HL-60/S4 treated with retinoic acid at 250 ng/mL for 4 days and 3 days (cell line): ENCODE results near the gene SEC16A.

ENCODE experiments used
- in situ Hi-C: fragments of 300-500 bp; cut with MboI; formaldehyde crosslinking; loops from 2 replicates; pipeline ENCODE4 v1.7.0; 2022; ENCODE audit warnings: low sequenced_read_pairs

SEC16A gene

DNA sequence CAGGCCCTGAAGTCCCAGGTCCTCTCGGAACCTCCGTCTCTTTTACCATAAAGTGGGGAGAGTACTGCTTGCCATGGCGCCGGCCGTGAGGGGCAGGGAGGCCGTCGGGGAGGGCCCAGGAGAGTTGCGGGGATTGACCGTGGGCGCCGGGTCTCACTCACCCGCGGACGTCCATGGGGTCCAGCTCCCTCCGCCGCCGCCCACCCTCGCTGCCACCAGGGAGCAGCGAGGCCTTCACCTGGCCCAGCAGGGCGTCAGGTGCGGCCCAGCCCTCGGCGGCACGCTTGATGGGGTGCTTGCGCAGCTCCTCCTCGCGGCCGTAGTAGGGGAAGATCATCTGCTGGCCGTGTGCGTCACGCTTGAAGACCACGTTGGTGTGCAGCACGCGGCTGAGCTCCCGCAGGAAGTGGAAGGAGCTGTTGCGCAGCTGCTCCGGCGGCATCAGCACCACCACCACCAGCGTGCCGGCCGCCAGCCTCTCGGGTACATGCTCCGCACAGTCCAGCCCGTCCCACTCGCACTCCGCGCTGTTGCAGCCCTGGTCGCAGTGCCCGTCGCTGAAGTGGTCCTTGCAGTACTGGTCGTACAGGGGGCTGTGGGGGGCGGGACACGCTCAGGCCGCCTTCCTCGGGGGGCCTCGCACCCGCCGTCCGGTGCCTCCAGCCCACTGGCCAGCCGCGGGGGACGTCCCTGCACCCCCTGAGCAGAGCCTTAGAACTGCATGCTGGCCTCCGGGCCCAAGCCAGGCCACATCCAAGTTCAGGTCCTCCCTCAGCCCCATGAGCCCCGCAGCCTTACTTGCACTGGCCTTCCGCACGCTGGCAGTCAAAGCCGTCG, 21.9 kb upstream of the SEC16A start:
- in situ Hi-C loops: no loop called here

DNA sequence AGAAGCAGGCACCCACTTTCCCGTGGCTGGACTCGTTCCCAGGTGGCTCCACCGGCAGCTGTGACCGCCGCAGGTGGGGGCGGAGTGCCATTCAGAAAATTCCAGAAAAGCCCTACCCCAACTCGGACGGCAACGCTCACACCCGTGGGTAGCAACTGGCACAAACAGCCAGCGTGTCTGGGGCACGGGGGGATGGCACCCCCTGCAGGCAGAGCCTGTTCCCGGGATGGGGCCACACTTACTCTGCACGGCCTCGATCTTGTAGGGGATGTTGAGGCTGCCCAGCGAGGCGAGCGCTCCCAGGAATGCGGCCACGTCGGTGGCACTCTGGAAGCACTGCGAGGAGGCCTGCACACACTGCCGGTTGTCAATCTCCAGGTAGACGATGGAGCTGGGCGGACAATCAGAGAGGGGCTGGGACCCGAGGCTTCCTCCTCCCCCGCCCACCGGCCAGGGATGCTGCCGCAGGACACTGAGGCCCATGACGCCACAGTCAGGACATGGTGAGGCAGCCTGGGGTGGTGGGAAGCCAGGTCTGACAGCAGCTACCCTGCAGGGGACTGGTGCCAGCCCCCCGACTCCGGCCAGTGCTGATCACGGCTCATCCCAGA, 20.2 kb upstream of the SEC16A start:
- in situ Hi-C loops: no loop called here

DNA sequence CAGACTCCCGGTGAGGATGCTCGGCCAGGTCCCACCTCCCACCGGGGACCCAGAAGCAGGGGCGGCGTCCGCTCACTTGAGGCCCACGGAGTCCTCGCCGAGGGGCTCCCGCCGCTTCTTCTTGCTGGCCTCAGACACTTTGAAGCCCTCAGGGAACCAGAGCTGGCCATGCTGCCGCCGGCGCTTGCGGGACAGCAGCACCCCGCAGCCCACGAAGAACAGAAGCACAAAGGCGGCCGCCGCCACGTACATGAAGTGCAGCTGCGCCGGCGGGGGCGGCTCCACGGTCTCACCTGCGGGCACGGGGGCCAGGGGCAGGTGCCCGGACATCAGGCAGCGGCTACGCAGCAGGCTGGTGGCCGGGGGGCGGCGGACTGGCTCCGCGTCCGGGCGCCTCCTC, 19.4 kb upstream of the SEC16A start:
- in situ Hi-C loops: no loop called here

DNA sequence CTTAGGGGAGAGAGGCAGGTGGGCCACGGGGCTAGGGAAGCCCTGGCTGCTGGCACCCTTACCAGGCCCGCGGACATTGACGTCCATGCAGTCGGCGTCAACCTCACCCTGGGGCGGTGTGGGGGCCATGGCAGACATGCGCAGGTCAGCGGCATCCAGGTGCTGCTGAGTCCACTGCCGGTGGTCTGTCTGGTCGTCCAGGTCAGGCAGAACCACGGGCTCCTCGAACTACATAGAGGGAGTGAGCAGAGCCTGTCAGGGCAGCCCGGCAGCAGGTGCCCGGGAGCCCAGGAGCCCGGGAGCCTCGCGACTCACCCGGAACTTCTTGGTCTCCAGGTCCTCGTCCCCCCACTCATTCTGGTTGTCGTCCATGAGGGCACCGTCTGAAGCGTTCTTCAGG, 18.8 kb upstream of the SEC16A start:
- in situ Hi-C loops: no loop called here

DNA sequence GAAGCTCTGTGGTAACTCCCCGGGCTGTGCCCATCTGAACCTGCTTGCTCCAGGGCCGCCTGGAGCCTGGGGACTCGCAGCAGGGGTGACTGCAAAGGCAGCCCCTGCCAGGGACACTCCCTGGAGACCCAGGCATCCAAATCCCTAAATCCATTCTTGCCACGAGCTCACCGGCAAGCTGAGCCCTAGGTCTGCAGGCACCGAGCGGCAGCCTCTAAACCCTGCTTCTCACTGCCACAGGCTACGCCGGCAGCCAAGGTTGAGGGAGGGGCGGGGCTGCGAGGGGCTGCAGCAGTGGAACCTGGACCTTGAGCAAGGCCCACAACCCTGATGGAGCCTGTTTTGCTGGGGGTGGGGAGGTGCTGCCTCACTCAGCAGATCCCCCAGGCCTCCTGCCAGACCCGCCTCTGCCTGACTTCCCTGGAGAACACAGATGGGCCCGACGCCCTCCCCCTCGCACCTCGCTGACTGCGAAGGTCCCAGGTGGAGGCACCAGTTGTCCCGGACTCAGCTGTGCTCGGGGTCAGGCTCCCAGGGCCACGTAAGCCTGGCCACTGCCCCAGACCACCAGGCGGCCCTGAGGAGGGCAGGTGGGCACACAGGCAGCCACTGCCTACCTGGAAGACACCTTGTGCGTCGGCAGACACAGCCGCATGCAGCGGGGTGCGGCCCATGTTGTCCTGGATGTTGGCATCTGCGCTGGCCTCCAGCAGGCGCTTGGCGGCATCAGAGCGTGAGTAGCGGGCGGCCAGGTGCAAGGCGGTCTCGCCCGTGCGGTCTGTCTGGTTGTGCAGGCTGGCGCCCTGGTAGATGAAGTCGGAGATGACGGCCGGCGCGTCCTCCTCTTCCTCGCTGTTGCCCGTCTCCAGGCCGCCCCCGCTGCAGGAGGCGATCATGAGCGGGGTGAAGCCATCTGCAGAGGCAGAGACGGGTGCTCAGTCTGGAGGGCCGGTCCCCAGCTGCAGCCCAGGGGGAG, 17.4 kb upstream of the SEC16A start:
- in situ Hi-C loops: no loop called here

DNA sequence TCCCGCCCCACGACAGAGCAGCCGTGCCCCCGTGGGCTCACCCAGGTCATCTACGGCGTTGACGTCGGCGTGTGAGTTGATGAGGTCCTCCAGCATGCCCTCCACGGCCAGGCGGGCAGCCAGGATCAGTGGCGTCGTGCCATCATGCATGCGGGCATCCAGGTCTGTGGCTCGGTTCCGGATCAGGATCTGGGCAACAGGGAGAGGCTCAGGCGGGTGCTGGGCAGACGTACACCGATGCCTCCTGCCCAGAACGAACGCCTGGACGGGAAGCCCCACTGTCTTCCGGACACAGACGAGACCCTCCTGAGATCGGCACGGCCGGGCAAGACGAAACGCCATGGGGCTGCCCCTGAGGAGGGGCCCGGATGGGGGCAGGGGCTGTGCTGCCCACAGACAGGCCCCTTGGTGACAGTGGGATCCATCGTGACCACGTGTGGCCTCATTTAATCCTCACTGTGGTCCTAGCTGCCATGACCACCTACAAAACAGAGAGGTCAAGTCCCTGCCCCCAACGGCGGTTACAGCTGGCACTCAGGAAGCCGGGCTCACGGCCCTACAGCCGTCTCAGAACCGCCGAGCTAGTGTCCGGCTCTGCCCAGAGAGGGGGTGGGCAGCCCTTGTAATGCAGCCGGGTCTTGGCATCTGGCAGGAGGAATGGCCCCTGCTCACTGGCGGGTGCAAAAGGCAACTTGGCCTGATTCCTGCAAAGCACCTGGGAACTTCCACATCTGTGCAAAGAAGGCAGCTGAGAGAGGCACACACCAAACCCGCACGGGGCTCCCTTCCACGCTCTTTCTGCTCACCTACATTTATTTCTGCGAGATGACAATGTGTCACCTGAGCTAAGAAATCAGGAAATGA, 16.5 kb upstream of the SEC16A start:
- in situ Hi-C loops: no loop called here

DNA sequence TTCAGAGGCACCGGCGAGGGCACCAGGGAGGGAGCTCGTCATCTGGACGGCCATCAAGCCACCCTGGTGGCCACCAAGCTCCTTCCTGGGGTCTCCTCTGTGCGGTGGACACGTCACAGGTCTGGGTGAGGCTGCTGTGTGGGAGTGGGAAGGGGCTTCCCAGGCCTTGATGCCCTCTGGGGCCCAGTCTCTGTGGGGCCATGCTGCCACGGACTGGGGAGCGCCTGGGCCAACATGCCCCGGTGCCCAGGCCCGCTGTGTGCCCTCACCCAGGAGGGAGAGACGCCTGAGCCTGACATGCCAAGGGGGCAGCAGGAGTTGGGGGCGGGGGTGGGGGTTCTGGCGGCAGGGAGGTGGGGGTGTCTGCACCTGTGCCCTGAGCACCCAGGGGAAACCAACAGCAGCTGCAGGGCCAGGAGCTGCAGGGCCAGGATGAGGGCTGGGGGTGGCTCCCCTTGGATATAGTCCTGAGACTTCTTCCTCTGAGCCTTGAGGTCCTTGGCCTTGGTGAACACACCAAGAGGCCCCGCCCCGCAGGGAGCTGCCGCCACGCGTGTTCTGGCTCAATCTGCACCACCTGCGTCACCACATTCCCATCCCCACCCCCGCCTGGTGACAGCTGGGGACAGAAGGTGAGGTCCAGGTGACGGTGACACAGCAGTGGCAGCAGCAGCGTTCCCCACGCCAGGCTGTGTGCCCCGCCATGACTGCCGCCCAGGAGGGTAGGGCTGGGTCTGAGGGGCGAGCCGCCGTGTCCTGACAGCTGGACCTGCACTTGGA, 15.3 kb upstream of the SEC16A start:
- in situ Hi-C loops: no loop called here

DNA sequence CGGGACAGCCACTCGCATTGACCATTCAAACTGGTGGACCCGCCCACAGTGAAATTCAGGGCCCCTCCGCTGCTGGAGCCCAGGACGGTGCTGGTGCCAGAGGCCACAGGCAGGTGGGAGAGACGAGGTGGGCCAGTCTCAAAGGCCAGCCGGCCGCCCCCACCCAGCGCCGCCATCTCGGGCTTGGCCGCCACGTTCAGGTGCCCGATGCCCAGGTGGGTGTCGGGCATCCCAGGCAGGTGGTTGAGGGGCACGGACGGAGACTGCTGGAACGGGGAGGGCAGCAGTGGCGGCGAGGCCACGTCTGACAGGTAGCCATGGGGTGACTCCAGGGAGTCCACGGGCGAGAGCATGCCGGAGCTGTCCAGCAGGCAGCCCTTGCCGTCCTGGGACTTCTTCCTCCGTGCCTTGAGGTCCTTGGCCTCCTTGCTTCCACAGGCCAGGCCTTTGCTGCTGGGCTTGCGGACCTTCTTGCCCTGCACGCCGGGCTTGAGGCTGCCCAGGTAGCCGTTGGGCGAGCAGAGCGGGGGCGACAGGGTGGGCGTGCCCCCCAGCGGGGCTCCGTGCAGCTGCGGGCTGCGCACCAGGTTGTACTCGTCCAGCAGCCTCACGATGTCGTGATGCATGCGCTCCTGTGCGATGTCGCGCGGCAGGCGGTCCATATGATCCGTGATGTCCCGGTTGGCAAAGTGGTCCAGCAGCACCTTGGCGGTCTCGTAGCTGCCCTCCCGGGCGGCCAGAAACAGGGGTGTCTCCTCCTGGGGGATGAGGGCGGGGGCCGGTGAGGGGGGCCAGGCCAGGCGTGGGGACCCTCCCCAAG, 14.2 kb upstream of the SEC16A start:
- in situ Hi-C loops: no loop called here

DNA sequence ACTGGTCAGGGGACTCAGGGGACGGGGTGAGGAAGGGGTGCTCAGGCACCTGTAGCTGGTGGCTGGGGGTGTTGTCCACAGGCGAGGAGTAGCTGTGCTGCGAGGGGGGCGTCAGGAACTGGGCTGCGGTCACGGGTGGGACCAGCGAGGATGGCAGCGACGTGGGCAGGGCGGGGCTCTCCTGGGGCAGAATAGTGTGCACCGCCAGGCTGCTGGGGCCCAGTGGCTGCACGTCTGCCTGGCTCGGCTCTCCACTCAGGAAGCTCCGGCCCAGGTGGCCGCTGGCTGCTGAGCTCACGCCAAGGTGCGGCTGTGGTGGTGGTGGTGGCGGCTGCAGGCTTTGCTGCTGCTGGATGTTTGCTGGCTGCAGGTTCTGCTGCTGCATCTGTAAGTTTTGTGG, 13.3 kb upstream of the SEC16A start:
- in situ Hi-C loops: no loop called here

DNA sequence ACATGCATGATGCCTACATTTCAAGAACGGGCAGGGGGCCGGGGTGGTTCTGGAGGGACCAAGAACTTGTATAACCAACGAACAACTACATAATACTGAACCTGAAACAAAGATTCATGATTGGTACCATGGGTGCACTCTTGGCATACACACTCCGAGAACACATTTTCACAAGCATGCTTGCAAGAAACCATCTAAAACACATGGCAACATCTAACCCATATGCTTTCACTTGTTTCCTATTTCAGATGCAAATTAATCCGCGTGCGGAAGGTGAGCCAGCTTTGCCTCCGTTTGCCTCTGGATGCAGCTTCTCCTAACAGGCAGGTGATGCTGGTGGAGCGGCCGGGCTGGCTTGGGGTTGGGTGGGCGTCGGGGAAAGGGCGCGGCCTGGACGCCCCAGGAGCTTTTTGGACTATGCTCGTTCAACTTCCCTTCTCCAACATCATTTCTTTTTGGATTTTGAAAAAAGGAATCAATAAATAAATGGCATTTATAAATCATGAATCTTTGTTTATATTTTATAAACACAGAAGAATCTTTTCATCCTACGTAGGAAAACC, 12.5 kb upstream of the SEC16A start:
- in situ Hi-C loops: no loop called here

DNA sequence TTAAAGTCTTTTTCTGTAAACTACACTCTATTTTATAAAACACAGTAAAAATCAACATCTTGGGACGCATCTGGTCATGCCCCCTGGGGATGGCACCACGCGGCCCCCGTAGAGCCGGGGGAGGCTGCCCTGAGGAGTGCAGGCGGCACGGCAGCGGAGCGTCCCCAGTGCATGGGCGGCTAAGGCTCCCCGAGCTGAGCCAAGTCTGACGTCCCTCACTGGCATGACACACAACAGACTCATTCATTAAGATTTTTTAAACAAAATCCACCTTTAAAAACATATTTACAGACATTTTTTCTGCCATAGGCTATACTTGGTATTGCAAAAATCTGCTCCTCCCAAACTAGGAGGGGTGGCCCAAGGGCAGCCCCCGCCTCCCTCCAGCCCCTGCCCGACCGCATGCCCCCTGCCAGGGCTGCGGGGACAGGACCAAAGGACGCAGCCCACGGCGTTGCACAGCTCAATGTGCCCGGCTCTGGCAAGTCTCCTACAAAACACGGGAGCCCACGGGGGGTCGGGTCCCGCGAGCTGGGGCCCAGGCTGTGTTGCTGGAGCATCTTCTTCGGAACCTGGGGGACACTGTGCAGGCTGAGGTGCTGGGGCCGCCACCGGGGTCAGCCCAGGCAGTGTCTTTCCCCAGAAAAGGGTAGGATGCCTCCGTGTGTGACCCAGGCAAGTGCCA, 11.8 kb upstream of the SEC16A start:
- in situ Hi-C loops: loop anchor here (5.0 kb wide), 1 partner anchor 133 kb away; no protein-coding TSS in a partner anchor

DNA sequence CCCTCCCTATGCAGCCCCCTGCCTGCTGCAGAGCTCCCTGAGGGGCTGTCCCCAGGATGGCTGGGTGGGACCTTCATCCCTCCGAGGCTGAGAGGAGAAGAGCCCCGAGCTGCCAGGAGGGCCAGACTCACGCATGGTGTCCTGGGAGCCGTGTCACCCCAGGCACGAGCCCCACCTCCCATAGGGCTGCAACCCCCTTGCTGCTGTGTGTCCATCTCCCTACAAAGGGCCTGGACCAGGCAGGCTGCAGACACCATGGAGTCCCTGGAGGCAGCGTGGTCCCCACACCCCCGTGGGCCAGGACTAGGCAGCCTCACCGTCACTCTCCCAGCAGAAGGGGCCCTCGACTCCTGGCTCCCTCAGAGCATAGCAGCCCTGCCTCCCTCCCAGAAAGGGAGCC, 11.2 kb upstream of the SEC16A start:
- in situ Hi-C loops: loop anchor here (5.0 kb wide), 1 partner anchor 133 kb away; no protein-coding TSS in a partner anchor

DNA sequence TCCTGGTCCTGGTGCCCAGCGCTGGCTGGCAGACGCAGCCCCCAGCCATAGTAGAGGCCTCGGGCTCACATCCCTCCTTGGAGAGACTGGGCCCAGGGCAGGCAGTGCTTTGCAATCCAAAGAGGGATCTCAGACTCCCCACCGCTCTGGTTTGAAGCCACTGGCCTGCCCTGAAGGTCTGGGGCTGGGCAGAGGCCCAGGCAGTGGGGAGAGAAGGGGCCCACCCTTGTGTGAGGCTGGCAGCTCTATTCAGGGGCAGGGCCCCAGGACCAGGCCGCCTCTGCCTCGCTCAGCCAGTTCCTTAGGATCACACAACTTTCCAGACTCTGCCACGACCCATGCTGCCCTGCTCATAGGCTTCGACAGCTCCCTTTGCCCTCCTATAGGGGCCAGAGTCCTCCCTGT, 10.7 kb upstream of the SEC16A start:
- in situ Hi-C loops: loop anchor here (5.0 kb wide), 1 partner anchor 134 kb away; no protein-coding TSS in a partner anchor

DNA sequence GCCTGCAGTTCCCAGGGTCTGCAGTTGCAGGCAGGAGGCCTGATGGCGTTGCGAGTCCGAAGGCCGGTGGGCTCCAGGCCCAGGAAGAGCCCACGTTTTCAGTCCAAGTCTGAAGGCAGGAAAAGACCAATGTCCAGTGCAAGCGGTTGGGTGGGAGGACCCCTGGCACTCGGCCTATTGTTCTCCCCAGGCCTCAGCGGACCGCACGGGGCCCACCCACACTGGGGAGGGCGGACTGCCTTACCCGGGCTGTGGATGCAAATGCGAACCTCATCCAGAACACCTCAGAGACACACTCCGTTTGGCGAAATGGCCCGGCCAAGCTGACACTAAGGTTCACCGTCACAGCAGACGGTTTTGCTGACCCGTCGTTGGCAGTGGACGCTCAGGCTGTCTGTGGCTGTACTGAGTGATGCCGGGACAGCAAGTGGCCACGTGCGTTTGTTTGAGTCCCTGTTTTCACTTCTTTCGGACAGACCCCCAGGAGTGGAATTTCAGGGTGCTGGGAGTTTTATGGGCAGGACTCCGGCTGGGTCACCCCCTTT, 10.2 kb upstream of the SEC16A start:
- in situ Hi-C loops: loop anchor here (5.0 kb wide), 1 partner anchor 134 kb away; no protein-coding TSS in a partner anchor

DNA sequence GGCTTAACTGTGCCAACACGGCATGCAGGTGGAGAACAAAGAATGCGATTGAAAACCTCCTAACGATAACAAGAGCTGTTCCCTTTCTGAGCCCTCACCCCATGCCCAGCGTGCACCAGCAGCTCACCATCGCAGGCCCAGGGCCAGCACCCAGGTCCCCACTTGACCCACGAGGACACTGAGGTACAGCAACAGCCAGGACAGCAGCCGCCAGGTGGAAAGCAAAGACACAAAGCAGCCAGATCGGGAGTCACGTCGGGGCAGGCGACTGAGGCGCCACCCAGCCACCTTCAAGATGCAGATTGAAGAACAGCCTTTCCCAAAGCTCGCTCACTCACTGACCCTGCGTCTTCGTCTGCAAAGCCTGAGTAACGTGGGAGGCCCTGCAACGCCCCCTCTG, 6.9 kb upstream of the SEC16A start:
- in situ Hi-C loops: loop anchor here (5.0 kb wide), 1 partner anchor 138 kb away; no protein-coding TSS in a partner anchor

DNA sequence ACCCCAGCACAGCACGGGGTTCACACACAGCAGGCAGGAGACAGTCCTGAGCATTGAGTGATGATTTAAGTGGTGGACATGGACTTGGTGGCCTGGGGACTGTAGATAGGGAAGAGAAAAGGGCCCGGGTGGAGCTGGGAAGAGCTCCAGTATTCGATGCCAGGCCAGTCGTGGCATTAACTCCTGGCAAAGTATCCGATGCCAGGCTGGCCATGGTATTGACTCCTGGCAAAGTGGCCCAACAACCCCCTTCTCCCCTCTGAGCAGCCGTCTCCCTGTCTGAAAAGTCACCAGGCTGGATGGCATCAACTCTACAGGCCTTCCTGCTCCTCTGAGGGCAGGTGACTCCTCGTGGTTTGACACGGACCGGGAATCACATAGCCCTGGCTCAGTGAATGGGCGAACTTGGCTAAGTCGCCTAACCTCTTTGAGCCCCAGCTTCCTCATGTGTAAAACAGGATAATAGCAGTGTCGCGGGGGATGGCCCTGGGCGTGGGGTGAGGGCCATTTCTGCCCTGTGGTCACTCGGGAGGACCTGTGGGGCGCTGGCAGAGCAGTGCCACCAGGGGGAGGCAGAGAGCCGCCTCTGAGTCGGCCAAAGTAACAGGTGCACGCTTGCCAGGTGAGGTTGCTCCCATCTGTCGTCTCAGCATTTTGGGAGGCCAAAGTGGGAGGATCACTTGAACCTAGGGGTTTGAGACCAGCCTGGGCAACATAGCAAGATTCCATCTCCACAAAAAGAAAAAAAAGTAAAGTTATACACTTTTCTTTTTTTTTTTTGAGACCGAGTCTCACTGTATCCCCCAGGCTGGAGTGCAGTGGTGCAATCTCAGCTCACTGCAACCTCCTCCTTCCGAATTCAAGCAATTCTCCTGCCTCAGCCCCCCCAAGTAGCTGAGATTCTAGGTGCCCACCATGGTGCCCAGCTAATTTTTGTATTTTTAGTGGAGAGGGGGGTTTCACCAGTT, 5.7 kb upstream of the SEC16A start:
- in situ Hi-C loops: no loop called here
